Left hindlimb (tissue), 1 donor: ENCODE results near the gene PIK3R1.
"Not testable (repeated sequence)": the region's sequence is repeated elsewhere in the genome, so short reads cannot be mapped to it uniquely, and the experiment has no call there.

Experiments used
- DNase-seq: peaks from one replicate; pipeline ENCODE4 v3.0.0-alpha.2; 2018

The PIK3R1 gene

GRCh38 chr5:68194386-68194785 lies 21.2 kb upstream of the PIK3R1 start:
- no peak for DNase-seq

GRCh38 chr5:68195137-68195536 lies 20.4 kb upstream of the PIK3R1 start:
- no peak for DNase-seq

GRCh38 chr5:68196876-68197275 lies 18.7 kb upstream of the PIK3R1 start:
- DNase-seq, result no peak

GRCh38 chr5:68200288-68200687 lies 15.3 kb upstream of the PIK3R1 start:
- DNase-seq, result no peak

- not testable (repeated sequence) for DNase-seq
These were observed 4.9 kb upstream of the PIK3R1 start for GRCh38 chr5:68210654-68211053.

GRCh38 chr5:68214482-68215207 lies 911 bp upstream of the PIK3R1 start:
- DNase-seq, result no peak

- no peak for DNase-seq
These were observed 315 bp downstream of the PIK3R1 start for GRCh38 chr5:68215898-68216244.

- peak; percentile 67 for DNase-seq
These were observed 890 bp downstream of the PIK3R1 start for GRCh38 chr5:68216245-68217046.

GRCh38 chr5:68217047-68217355 lies 1.4 kb downstream of the PIK3R1 start:
- no peak for DNase-seq

- no peak for DNase-seq
These were observed 2.0 kb downstream of the PIK3R1 start for GRCh38 chr5:68217528-68217927.

GRCh38 chr5:68219161-68219816 lies 3.7 kb downstream of the PIK3R1 start:
- no peak for DNase-seq

- no peak for DNase-seq
These were observed 4.7 kb downstream of the PIK3R1 start for GRCh38 chr5:68220260-68220659.

- DNase-seq, result no peak
These were observed 5.4 kb downstream of the PIK3R1 start for GRCh38 chr5:68220914-68221313.

GRCh38 chr5:68221488-68221887 lies 5.9 kb downstream of the PIK3R1 start:
- DNase-seq, result no peak

- no peak for DNase-seq
These were observed 6.8 kb downstream of the PIK3R1 start for GRCh38 chr5:68222310-68222709.

GRCh38 chr5:68222824-68223354 lies 7.3 kb downstream of the PIK3R1 start:
- DNase-seq, result no peak

GRCh38 chr5:68223904-68224303 lies 8.3 kb downstream of the PIK3R1 start:
- DNase-seq, result no peak

GRCh38 chr5:68224509-68225187 lies 9.1 kb downstream of the PIK3R1 start:
- no peak for DNase-seq

GRCh38 chr5:68225188-68225910 lies 9.8 kb downstream of the PIK3R1 start:
- no peak for DNase-seq

GRCh38 chr5:68225911-68226545 lies 10.5 kb downstream of the PIK3R1 start:
- no peak for DNase-seq

GRCh38 chr5:68226546-68227073 lies 11.1 kb downstream of the PIK3R1 start:
- no peak for DNase-seq
